ENCODE data around the gene NAPA. TPM values are rescaled to one million over a fixed set of nuclear protein-coding genes. Genes with fewer than 3 reads are reported as not detected.

Gene NAPA
- total and polyA plus RNA-seq, 2 of the 13 experiments (the other 11 are each of a cell fraction or from before 2014, with no cell fraction given) = 32.6 to 65.9 TPM

GRCh38 chr19:47514869-47515588, at the start of gene NAPA (continued):
- TF ChIP-seq HMGXB4 (CRISPR knock-in tag; IDR thresholded peaks at IDR 0.05; ENCODE audit: borderline replicate concordance in 1 of 2, low read depth in 1 of 2) (peak; percentile 56 to 64), NCOA1 (CRISPR knock-in tag; IDR thresholded peaks at IDR 0.05) (no peak), MAFG (CRISPR knock-in tag; IDR thresholded peaks at IDR 0.05) (no peak), ZNF576 (CRISPR knock-in tag; IDR thresholded peaks at IDR 0.05) (no peak), ZNF800 (CRISPR knock-in tag; IDR thresholded peaks at IDR 0.05) (no peak), ZNF512 (CRISPR knock-in tag; IDR thresholded peaks at IDR 0.05) (no peak), ATF2 (CRISPR knock-in tag; IDR thresholded peaks at IDR 0.05) (no peak; the same call in none of the 2 replicates), ZBTB42 (CRISPR knock-in tag; IDR thresholded peaks at IDR 0.05) (no peak), HHEX (CRISPR knock-in tag; IDR thresholded peaks at IDR 0.05) (no peak), ZNF329 (CRISPR knock-in tag; IDR thresholded peaks at IDR 0.05; ENCODE audit: low read depth) (no peak), ZNF34 (CRISPR knock-in tag; IDR thresholded peaks at IDR 0.05; ENCODE audit: borderline replicate concordance) (no peak), STAT6 (CRISPR knock-in tag; IDR thresholded peaks at IDR 0.05; ENCODE audit: borderline replicate concordance) (no peak; the same call in 1 of the 2 replicates), GATA4 (IDR thresholded peaks at IDR 0.05; ENCODE audit: borderline replicate concordance, low read depth) (no peak), KLF11 (CRISPR knock-in tag; IDR thresholded peaks at IDR 0.05) (no peak), NBN (conservative IDR thresholded peaks at IDR 0.05) (no peak), NCOR1 (IDR thresholded peaks at IDR 0.05; ENCODE audit: borderline replicate concordance, low read length) (peak; percentile 45; the same call in 1 of the 2 replicates), GZF1 (CRISPR knock-in tag; IDR thresholded peaks at IDR 0.05) (no peak), ZNF724P (CRISPR knock-in tag; IDR thresholded peaks at IDR 0.05; ENCODE audit: borderline replicate concordance) (no peak), ZSCAN9 (CRISPR knock-in tag; IDR thresholded peaks at IDR 0.05; ENCODE audit: borderline replicate concordance) (no peak), ZNF251 (CRISPR knock-in tag; IDR thresholded peaks at IDR 0.05) (no peak)
